Esophagus muscularis mucosa (tissue), 4 donors: ENCODE data around the gene DOC2A.
"Not testable (repeated sequence)": the region's sequence is repeated elsewhere in the genome, so short reads cannot be mapped to it uniquely, and the experiment has no call there.

Experiments
- EP300 ChIP-seq: sonication (generic); formaldehyde crosslinking; IDR thresholded peaks from one replicate; pipeline ENCODE4 v1.6.1; 2017; ENCODE audit warnings: antibody characterized with exemption
- POLR2A ChIP-seq: fragments of 450-650 bp; IDR thresholded peaks from one replicate; pipeline ENCODE4 v1.6.1; 2017; ENCODE audit warnings: antibody characterized with exemption, moderate library complexity, mild to moderate bottlenecking, low read depth
- POLR2AphosphoS5 ChIP-seq, 2 donors: sonication (generic); formaldehyde crosslinking; IDR thresholded peaks; one replicate each; pipeline ENCODE4 v1.6.1; 2017; ENCODE audit warnings: antibody characterized with exemption in 2 of 2
- TF ChIP-seq, protein P1 (sequence below), 3 experiments: fragments of 200-600 bp in 2 of 3; fragments of 450-650 bp in 1 of 3; sonication (generic) in 2 of 3; IDR thresholded peaks; one replicate each; pipeline ENCODE4 v1.5.1; 2017 to 2019; ENCODE audit warnings: antibody characterized with exemption in 3 of 3, mild to moderate bottlenecking in 2 of 3, moderate library complexity in 1 of 3

DNA sequence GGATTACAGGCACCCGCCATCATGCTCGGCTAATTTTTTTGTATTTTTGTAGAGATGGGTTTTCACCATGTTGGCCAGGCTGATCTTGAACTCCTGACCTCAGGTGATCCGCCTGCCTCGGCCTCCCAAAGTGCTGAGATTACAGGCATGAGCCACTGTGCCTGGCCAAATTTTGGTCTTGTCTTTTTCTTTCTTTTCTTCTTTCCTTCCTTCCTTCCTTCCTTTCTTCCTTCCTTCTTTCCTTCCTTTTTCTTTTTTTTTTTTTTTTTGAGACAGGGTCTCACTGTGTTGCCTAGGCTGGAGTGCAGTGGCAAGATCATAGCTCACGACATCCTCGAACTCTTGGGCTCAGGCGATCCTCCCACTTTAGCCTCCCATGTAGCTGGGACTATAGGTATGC lies 4.6 kb upstream of the DOC2A start:
- TF ChIP-seq, protein P1, sequence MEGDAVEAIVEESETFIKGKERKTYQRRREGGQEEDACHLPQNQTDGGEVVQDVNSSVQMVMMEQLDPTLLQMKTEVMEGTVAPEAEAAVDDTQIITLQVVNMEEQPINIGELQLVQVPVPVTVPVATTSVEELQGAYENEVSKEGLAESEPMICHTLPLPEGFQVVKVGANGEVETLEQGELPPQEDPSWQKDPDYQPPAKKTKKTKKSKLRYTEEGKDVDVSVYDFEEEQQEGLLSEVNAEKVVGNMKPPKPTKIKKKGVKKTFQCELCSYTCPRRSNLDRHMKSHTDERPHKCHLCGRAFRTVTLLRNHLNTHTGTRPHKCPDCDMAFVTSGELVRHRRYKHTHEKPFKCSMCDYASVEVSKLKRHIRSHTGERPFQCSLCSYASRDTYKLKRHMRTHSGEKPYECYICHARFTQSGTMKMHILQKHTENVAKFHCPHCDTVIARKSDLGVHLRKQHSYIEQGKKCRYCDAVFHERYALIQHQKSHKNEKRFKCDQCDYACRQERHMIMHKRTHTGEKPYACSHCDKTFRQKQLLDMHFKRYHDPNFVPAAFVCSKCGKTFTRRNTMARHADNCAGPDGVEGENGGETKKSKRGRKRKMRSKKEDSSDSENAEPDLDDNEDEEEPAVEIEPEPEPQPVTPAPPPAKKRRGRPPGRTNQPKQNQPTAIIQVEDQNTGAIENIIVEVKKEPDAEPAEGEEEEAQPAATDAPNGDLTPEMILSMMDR (IDR thresholded peaks at IDR 0.05): not testable (repeated sequence)
- not testable (repeated sequence) for TF ChIP-seq POLR2AphosphoS5 (IDR thresholded peaks at IDR 0.05); EP300; POLR2A
